Uterus (tissue), 2 donors: ENCODE results near the gene GALNT15.

Experiments
- CTCF ChIP-seq, 4 experiments: fragments of 200-600 bp in 2 of 4; fragments of 450-650 bp in 2 of 4; sonication (generic) in 2 of 4; IDR thresholded peaks; one replicate each; pipeline ENCODE4 v1.5.1; 2016 to 2019; ENCODE audit warnings: antibody characterized with exemption in 4 of 4, mild to moderate bottlenecking in 2 of 4, moderate library complexity in 1 of 4
- POLR2A ChIP-seq, 2 donors: fragments of 450-650 bp; IDR thresholded peaks; one replicate each; pipeline ENCODE4 v1.6.1; 2016; ENCODE audit warnings: antibody characterized with exemption in 2 of 2, mild to moderate bottlenecking in 1 of 2, moderate library complexity in 1 of 2

DNA sequence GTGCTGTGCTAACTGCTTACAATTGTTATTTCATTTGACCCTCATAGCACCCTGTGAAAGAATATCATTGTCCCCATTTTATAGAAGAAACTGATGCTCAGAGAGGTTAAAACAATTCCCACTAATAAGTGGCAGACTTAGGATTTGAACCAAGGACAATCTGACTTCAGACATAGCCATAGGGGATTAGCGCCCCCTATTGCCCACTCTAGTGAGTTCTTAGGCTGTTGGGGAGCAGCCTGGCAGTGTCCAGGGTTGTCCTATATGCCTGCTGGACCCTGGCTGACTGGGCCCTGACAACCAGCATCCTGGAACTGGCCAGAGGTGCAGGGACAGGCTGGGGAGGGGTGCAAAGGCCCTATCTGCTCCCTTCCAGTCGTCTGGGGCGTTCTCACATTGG is 74.9 kb downstream of the GALNT15 start:
- no peak for TF ChIP-seq POLR2A (IDR thresholded peaks at IDR 0.05)
- no peak for TF ChIP-seq CTCF (IDR thresholded peaks at IDR 0.05)
